Sigmoid colon (tissue), 7 donors: ENCODE data around the gene SCG2. TPM values are rescaled to one million over a fixed set of nuclear protein-coding genes. Genes with fewer than 3 reads are reported as not detected.

ENCODE experiments used
- DNase-seq: peaks from one replicate; pipeline ENCODE4 v3.0.0-alpha.2; 2019
- H3K27ac ChIP-seq, 4 donors: fragments of 200-600 bp; sonication (generic); one replicate each; pipeline ENCODE4 v1.5.1; 2016 to 2019; ENCODE audit warnings: mild to moderate bottlenecking in 1 of 4
- H3K27me3 ChIP-seq, 3 donors: fragments of 200-600 bp; sonication (generic); one replicate each; pipeline ENCODE4 v1.5.1; 2019; ENCODE audit warnings: mild to moderate bottlenecking in 1 of 3
- H3K36me3 ChIP-seq, 4 donors: fragments of 200-600 bp; sonication (generic); one replicate each; pipeline ENCODE4 v1.5.1; 2016 to 2019
- H3K4me1 ChIP-seq, 4 donors: fragments of 200-600 bp; sonication (generic); one replicate each; pipeline ENCODE4 v1.5.1; 2017 to 2019
- H3K4me3 ChIP-seq, 4 donors: fragments of 200-600 bp; sonication (generic); one replicate each; pipeline ENCODE4 v1.5.1; 2017 to 2019; ENCODE audit warnings: mild to moderate bottlenecking in 2 of 4, moderate library complexity in 1 of 4
- H3K9me3 ChIP-seq, 4 donors: fragments of 200-600 bp in 3 of 4; sonication (generic) in 3 of 4; one replicate each; pipeline versions ENCODE4 v1.5.1 to v1.6.1; 2013 to 2019
- EP300 ChIP-seq, 4 donors: sonication (generic); formaldehyde crosslinking; IDR thresholded peaks; one replicate each; pipeline ENCODE4 v1.6.1; 2017; ENCODE audit warnings: antibody characterized with exemption in 4 of 4
- POLR2A ChIP-seq, 2 donors: fragments of 450-650 bp; IDR thresholded peaks; one replicate each; pipeline ENCODE4 v1.6.1; 2016; ENCODE audit warnings: antibody characterized with exemption in 2 of 2, mild to moderate bottlenecking in 2 of 2, moderate library complexity in 2 of 2
- POLR2AphosphoS5 ChIP-seq, 4 donors: sonication (generic); formaldehyde crosslinking; IDR thresholded peaks; one replicate each; pipeline ENCODE4 v1.6.1; 2017; ENCODE audit warnings: antibody characterized with exemption in 4 of 4
- WGBS, 2 donors: extraction: QIAGEN DNeasy Blood & Tissue Kit; methylation state at CpG; one replicate each; pipeline ENCODE4 v1.1.7; 2013; 5-methylcytosine and 5-hydroxymethylcytosine counted together
- intact Hi-C: fragments of 100-400 bp; cut with DNase I; formaldehyde crosslinking; loops from one replicate; pipeline ENCODE4 v1.15.1; 2023
- polyA plus RNA-seq, 3 donors: library from polyadenylated mRNA; stranded (reverse); fragments of 200-250 nt; gene quantifications; one replicate each; pipeline ENCODE4 v1.2.3, GENCODE V29; 2013
- total RNA-seq, 4 donors: library from RNA; depleted of rRNA; stranded (reverse); fragments of >200 nt; gene quantifications; one replicate each; pipeline ENCODE4 v1.1.0, GENCODE V29; 2016
- TF ChIP-seq, protein P1 (sequence below), 4 experiments: fragments of 450-650 bp in 3 of 4; fragments of 200-600 bp in 1 of 4; IDR thresholded peaks; one replicate each; pipeline ENCODE4 v1.5.1; 2016 to 2019; ENCODE audit warnings: antibody characterized with exemption in 4 of 4, mild to moderate bottlenecking in 3 of 4, moderate library complexity in 2 of 4
- donor health status: healthy with polysubstance abuse.
- donor health status: Bipolar disorder and iron deficiency.
- donor health status: healthy.

Gene SCG2
- total and polyA plus RNA-seq, 7 donors, result 1.8 to 16.8 (median 9.7) TPM; not detected in 1

GRCh38 chr2:223562078-223562477, 40.1 kb downstream of the SCG2 start:
- no peak overlapping the region for H3K4me3 ChIP-seq
- WGBS, 2 donors, result 80 to 86% methylated on average over 2 of the region's 2 CpGs

DNA sequence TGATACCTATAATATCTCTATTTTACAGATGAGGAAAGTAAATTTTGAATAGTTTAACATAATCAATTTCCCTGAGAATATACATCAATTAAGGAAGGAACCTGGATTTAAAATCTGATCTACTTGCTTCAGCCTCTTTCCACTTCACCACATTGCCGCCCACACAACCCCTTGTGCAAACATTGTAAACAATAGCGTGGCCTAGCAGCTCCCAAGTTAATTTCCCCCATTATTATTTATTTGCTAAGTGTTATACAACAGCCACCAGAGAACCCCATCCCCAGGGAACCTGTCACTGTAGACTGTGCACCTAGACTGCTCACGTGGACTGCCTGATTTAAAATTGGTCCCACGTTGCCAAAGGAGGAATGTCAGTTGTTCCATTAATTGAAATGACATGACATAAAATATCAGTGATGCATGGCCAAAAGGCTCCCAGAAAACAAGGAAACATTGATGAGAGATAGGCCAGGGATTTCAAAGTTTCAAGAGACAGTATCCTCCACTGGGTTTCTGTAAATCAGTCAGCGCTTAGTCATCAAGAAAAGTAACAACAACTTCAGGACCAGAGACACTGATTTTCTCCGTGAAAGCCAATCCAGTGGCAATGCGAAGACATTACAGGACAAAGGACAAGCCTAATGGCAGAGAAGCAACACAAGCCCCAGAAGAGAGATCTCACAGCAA, 41.3 kb downstream of the SCG2 start:
- WGBS, 2 donors, result 58 to 74% methylated on average over 7 of the region's 7 CpGs
- TF ChIP-seq POLR2A (IDR thresholded peaks at IDR 0.05) (no peak), EP300 (IDR thresholded peaks at IDR 0.05) (no peak), POLR2AphosphoS5 (IDR thresholded peaks at IDR 0.05) (no peak)
- TF ChIP-seq, protein P1, sequence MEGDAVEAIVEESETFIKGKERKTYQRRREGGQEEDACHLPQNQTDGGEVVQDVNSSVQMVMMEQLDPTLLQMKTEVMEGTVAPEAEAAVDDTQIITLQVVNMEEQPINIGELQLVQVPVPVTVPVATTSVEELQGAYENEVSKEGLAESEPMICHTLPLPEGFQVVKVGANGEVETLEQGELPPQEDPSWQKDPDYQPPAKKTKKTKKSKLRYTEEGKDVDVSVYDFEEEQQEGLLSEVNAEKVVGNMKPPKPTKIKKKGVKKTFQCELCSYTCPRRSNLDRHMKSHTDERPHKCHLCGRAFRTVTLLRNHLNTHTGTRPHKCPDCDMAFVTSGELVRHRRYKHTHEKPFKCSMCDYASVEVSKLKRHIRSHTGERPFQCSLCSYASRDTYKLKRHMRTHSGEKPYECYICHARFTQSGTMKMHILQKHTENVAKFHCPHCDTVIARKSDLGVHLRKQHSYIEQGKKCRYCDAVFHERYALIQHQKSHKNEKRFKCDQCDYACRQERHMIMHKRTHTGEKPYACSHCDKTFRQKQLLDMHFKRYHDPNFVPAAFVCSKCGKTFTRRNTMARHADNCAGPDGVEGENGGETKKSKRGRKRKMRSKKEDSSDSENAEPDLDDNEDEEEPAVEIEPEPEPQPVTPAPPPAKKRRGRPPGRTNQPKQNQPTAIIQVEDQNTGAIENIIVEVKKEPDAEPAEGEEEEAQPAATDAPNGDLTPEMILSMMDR (IDR thresholded peaks at IDR 0.05), result no peak
- intact Hi-C loops, result no loop called here

More at GRCh38 chr2:223562078-223562477, 40.1 kb downstream of the SCG2 start:
- Histone ChIP-seq H3K36me3 (no peaks in the 10 kb centered on the region), H3K27me3 (no peaks in the 10 kb centered on the region), H3K27ac (no peak overlapping the region), H3K4me1 (no peaks in the 10 kb centered on the region), H3K9me3 (no peaks in the 10 kb centered on the region)
- intact Hi-C loops, result no loop called here
- TF ChIP-seq, protein P1 (IDR thresholded peaks at IDR 0.05), result no peak
- TF ChIP-seq EP300 (IDR thresholded peaks at IDR 0.05), result no peak
- TF ChIP-seq POLR2A (IDR thresholded peaks at IDR 0.05), result no peak
- no peak for TF ChIP-seq POLR2AphosphoS5 (IDR thresholded peaks at IDR 0.05)
- DNase-seq, result no peak

GRCh38 chr2:223558970-223559369, 43.2 kb downstream of the SCG2 start:
- no peak for TF ChIP-seq EP300 (IDR thresholded peaks at IDR 0.05)
- TF ChIP-seq POLR2AphosphoS5 (IDR thresholded peaks at IDR 0.05), result no peak
- TF ChIP-seq, protein P1 (IDR thresholded peaks at IDR 0.05), result no peak
- no peak for TF ChIP-seq POLR2A (IDR thresholded peaks at IDR 0.05)
- Histone ChIP-seq H3K9me3 (no peaks in the 10 kb centered on the region), H3K4me1 (no peaks in the 10 kb centered on the region), H3K27me3 (no peaks in the 10 kb centered on the region), H3K4me3 (no peak overlapping the region), H3K27ac (no peak overlapping the region), H3K36me3 (no peaks in the 10 kb centered on the region)
- intact Hi-C loops, result no loop called here
- 15 to 55% methylated on average over 1 of the region's 1 CpG for WGBS, 2 donors
- no peak for DNase-seq

More for the DNA sequence above, 41.3 kb downstream of the SCG2 start:
- H3K4me3 ChIP-seq, result no peak overlapping the region
- H3K36me3 ChIP-seq, result no peaks in the 10 kb centered on the region
- no peaks in the 10 kb centered on the region for H3K27me3 ChIP-seq
- DNase-seq, result no peak
- no peak overlapping the region for H3K27ac ChIP-seq
- no peaks in the 10 kb centered on the region for H3K9me3 ChIP-seq
- H3K4me1 ChIP-seq, result no peaks in the 10 kb centered on the region

- H3K9me3 ChIP-seq, result no peaks in the 10 kb centered on the region
- H3K27ac ChIP-seq, result no peak overlapping the region
- no peak for DNase-seq
- intact Hi-C loops, result no loop called here
- no peak for TF ChIP-seq EP300 (IDR thresholded peaks at IDR 0.05)
- TF ChIP-seq POLR2A (IDR thresholded peaks at IDR 0.05), result no peak
- no peak for TF ChIP-seq POLR2AphosphoS5 (IDR thresholded peaks at IDR 0.05)
- TF ChIP-seq, protein P1 (IDR thresholded peaks at IDR 0.05), result no peak
- no peaks in the 10 kb centered on the region for H3K36me3 ChIP-seq
- WGBS, 2 donors, result 84 to 89% methylated on average over 3 of the region's 3 CpGs
- no peaks in the 10 kb centered on the region for H3K4me1 ChIP-seq
- H3K4me3 ChIP-seq, result no peak overlapping the region
- H3K27me3 ChIP-seq, result no peaks in the 10 kb centered on the region
These were observed 47.2 kb downstream of the SCG2 start for GRCh38 chr2:223554923-223555322.

GRCh38 chr2:223549215-223549614, 52.9 kb downstream of the SCG2 start:
- no peak for DNase-seq
- Histone ChIP-seq H3K27ac (no peak overlapping the region), H3K27me3 (no peaks in the 10 kb centered on the region), H3K4me1 (no peaks in the 10 kb centered on the region), H3K4me3 (no peak overlapping the region), H3K9me3 (no peaks in the 10 kb centered on the region), H3K36me3 (no peaks in the 10 kb centered on the region)
- WGBS, 2 donors, result 66 to 82% methylated on average over 8 of the region's 8 CpGs
- intact Hi-C loops, result no loop called here
- TF ChIP-seq POLR2A (IDR thresholded peaks at IDR 0.05) (no peak), POLR2AphosphoS5 (IDR thresholded peaks at IDR 0.05) (no peak), EP300 (IDR thresholded peaks at IDR 0.05) (no peak)
- TF ChIP-seq, protein P1 (IDR thresholded peaks at IDR 0.05), result no peak
